HUES48 (cell line): ENCODE measurements around the gene DDX25.

Experiments
- H3K27ac ChIP-seq: one replicate; pipeline ENCODE4 v1.7.0; 2013; ENCODE audit warnings: low read depth, low read length, inconsistent platforms
- H3K27me3 ChIP-seq: 2 replicates; pipeline ENCODE4 v1.6.1; 2013; ENCODE audit warnings: mild to moderate bottlenecking, low read length; ENCODE audit not compliant: control insufficient read depth, insufficient read depth
- H3K36me3 ChIP-seq: 2 replicates; pipeline ENCODE4 v1.6.1; 2013; ENCODE audit warnings: low read length; ENCODE audit not compliant: control insufficient read depth, insufficient read depth
- H3K4me1 ChIP-seq: 2 replicates; pipeline ENCODE4 v1.6.1; 2013; ENCODE audit warnings: mild to moderate bottlenecking, low read length; ENCODE audit not compliant: control insufficient read depth, insufficient read depth
- H3K4me3 ChIP-seq: 2 replicates; pipeline ENCODE4 v1.5.1; 2013; ENCODE audit warnings: mild to moderate bottlenecking, low read depth, low read length
- H3K9ac ChIP-seq: 2 replicates; pipeline ENCODE4 v1.6.1; 2013; ENCODE audit warnings: mild to moderate bottlenecking, low read depth, low read length, moderate library complexity
- H3K9me3 ChIP-seq: 2 replicates; pipeline ENCODE4 v1.6.1; 2013; ENCODE audit warnings: low read length; ENCODE audit not compliant: control insufficient read depth, insufficient read depth

DDX25 gene

GRCh38 chr11:125883375-125883774 lies 20.9 kb upstream of the DDX25 start:
- no peak overlapping the region for H3K4me3 ChIP-seq
- no peak overlapping the region for H3K27ac ChIP-seq
- no peaks in the 10 kb centered on the region; the same call in 1 of the 2 replicates for H3K9me3 ChIP-seq
- peaks cover 8% of the 10 kb centered on the region; the same call in 1 of the 2 replicates for H3K27me3 ChIP-seq
- no peaks in the 10 kb centered on the region for H3K36me3 ChIP-seq
- H3K9ac ChIP-seq, result no peak overlapping the region
- H3K4me1 ChIP-seq, result no peaks in the 10 kb centered on the region

GRCh38 chr11:125886997-125887372 lies 17.3 kb upstream of the DDX25 start:
- H3K4me1 ChIP-seq, result no peaks in the 10 kb centered on the region
- H3K36me3 ChIP-seq, result peaks cover 10% of the 10 kb centered on the region
- no peak overlapping the region for H3K27ac ChIP-seq
- H3K4me3 ChIP-seq, result peak overlapping the region; percentile 88; the same call in 1 of the 2 replicates
- H3K27me3 ChIP-seq, result 0 out of 2 replicates have a peak, but pooled peaks cover 3% of the 10 kb centered on the region
- H3K9ac ChIP-seq, result no peak overlapping the region
- H3K9me3 ChIP-seq, result no peaks in the 10 kb centered on the region; the same call in 1 of the 2 replicates

GRCh38 chr11:125887373-125888324 lies 16.7 kb upstream of the DDX25 start, which contains the start of gene HYLS1:
HYLS1 (plus strand) TSS chr11:125887668; CDS start chr11:125899369, 11,701 bp downstream.
- Histone ChIP-seq H3K4me1 (no peaks in the 10 kb centered on the region), H3K27ac (peak within 1 kb of the TSS; percentile 81)

GRCh38 chr11:125890447-125891100 lies 13.7 kb upstream of the DDX25 start:
- H3K9ac ChIP-seq, result no peak overlapping the region
- no peaks in the 10 kb centered on the region; the same call in 1 of the 2 replicates for H3K9me3 ChIP-seq
- no peak overlapping the region for H3K4me3 ChIP-seq
- H3K27me3 ChIP-seq, result 0 out of 2 replicates have a peak, but pooled peaks cover 3% of the 10 kb centered on the region
- peaks cover 46% of the 10 kb centered on the region for H3K36me3 ChIP-seq
- H3K27ac ChIP-seq, result no peak overlapping the region
- no peaks in the 10 kb centered on the region for H3K4me1 ChIP-seq

More at GRCh38 chr11:125887373-125888324, 16.7 kb upstream of the DDX25 start, which contains the start of gene HYLS1:
- H3K9ac ChIP-seq, result peak within 1 kb of the TSS; percentile 86
- H3K27me3 ChIP-seq, result 0 out of 2 replicates have a peak, but pooled peaks cover 3% of the 10 kb centered on the region
- peaks cover 17% of the 10 kb centered on the region for H3K36me3 ChIP-seq
- H3K9me3 ChIP-seq, result no peaks in the 10 kb centered on the region; the same call in 1 of the 2 replicates
- H3K4me3 ChIP-seq, result peak within 1 kb of the TSS; percentile 88

- Histone ChIP-seq H3K27me3 (no peaks in the 10 kb centered on the region), H3K4me1 (no peaks in the 10 kb centered on the region), H3K9me3 (no peaks in the 10 kb centered on the region), H3K36me3 (peaks cover 54% of the 10 kb centered on the region), H3K9ac (no peak overlapping the region), H3K4me3 (no peak overlapping the region), H3K27ac (no peak overlapping the region)
These were observed 12.2 kb upstream of the DDX25 start for GRCh38 chr11:125892071-125892470.

- H3K4me3 ChIP-seq, result no peak overlapping the region
- peaks cover 59% of the 10 kb centered on the region for H3K36me3 ChIP-seq
- no peak overlapping the region for H3K27ac ChIP-seq
- H3K9ac ChIP-seq, result no peak overlapping the region
- no peaks in the 10 kb centered on the region for H3K27me3 ChIP-seq
- H3K4me1 ChIP-seq, result no peaks in the 10 kb centered on the region
- H3K9me3 ChIP-seq, result no peaks in the 10 kb centered on the region
These were observed 11.3 kb upstream of the DDX25 start for GRCh38 chr11:125892994-125893393.

- 0 out of 2 replicates have a peak overlapping the region, but pooled peaks have one; percentile 2 for H3K4me3 ChIP-seq
- peaks cover 27% of the 10 kb centered on the region for H3K36me3 ChIP-seq
- no peak overlapping the region for H3K27ac ChIP-seq
- H3K27me3 ChIP-seq, result peaks cover 21% of the 10 kb centered on the region
- no peaks in the 10 kb centered on the region for H3K9me3 ChIP-seq
- peaks cover 5% of the 10 kb centered on the region; the same call in 1 of the 2 replicates for H3K4me1 ChIP-seq
- no peak overlapping the region for H3K9ac ChIP-seq
These were observed 2.4 kb upstream of the DDX25 start for GRCh38 chr11:125901872-125902271.

- H3K27ac ChIP-seq, result peak overlapping the region; percentile 13
- peak overlapping the region; percentile 58 for H3K9ac ChIP-seq
- peak overlapping the region; percentile 100 for H3K4me3 ChIP-seq
- H3K9me3 ChIP-seq, result no peaks in the 10 kb centered on the region
- peaks cover 21% of the 10 kb centered on the region for H3K27me3 ChIP-seq
- H3K4me1 ChIP-seq, result peaks cover 5% of the 10 kb centered on the region; the same call in 1 of the 2 replicates
- H3K36me3 ChIP-seq, result peaks cover 27% of the 10 kb centered on the region
These were observed 1.9 kb upstream of the DDX25 start for GRCh38 chr11:125902277-125902926.

- peaks cover 21% of the 10 kb centered on the region for H3K27me3 ChIP-seq
- H3K9me3 ChIP-seq, result no peaks in the 10 kb centered on the region
- H3K36me3 ChIP-seq, result peaks cover 21% of the 10 kb centered on the region
- peaks cover 5% of the 10 kb centered on the region; the same call in 1 of the 2 replicates for H3K4me1 ChIP-seq
- H3K27ac ChIP-seq, result peak within 1 kb of the TSS; percentile 13
- H3K9ac ChIP-seq, result peak within 1 kb of the TSS; percentile 58
- H3K4me3 ChIP-seq, result peak within 1 kb of the TSS; percentile 100
These were observed 1.2 kb upstream of the DDX25 start, which contains the start of gene PUS3 for GRCh38 chr11:125902927-125903710. PUS3 (minus strand) TSS chr11:125903206; CDS start chr11:125896284, 6,922 bp downstream.

GRCh38 chr11:125904678-125905077 lies 370 bp downstream of the DDX25 start:
- H3K27ac ChIP-seq, result no peak overlapping the region
- H3K9me3 ChIP-seq, result no peaks in the 10 kb centered on the region
- peaks cover 5% of the 10 kb centered on the region; the same call in 1 of the 2 replicates for H3K4me1 ChIP-seq
- peaks cover 21% of the 10 kb centered on the region for H3K27me3 ChIP-seq
- peak overlapping the region; percentile 100 for H3K4me3 ChIP-seq
- no peak overlapping the region for H3K9ac ChIP-seq
- peaks cover 18% of the 10 kb centered on the region for H3K36me3 ChIP-seq
